ENCODE measurements around the gene MANF.

- no peak for TF ChIP-seq POLR2AphosphoS5 (IDR thresholded peaks at IDR 0.05; ENCODE audit: low read depth, low read length)
- TF ChIP-seq SIN3A (IDR thresholded peaks at IDR 0.05; ENCODE audit: borderline replicate concordance, insufficient read depth, low read length), result no peak
- no peak for TF ChIP-seq FOXP2 (optimal IDR thresholded peaks at IDR 0.05; ENCODE audit: borderline replicate concordance, extremely low read depth, extremely low read length, insufficient read depth)
- TF ChIP-seq, protein P1, sequence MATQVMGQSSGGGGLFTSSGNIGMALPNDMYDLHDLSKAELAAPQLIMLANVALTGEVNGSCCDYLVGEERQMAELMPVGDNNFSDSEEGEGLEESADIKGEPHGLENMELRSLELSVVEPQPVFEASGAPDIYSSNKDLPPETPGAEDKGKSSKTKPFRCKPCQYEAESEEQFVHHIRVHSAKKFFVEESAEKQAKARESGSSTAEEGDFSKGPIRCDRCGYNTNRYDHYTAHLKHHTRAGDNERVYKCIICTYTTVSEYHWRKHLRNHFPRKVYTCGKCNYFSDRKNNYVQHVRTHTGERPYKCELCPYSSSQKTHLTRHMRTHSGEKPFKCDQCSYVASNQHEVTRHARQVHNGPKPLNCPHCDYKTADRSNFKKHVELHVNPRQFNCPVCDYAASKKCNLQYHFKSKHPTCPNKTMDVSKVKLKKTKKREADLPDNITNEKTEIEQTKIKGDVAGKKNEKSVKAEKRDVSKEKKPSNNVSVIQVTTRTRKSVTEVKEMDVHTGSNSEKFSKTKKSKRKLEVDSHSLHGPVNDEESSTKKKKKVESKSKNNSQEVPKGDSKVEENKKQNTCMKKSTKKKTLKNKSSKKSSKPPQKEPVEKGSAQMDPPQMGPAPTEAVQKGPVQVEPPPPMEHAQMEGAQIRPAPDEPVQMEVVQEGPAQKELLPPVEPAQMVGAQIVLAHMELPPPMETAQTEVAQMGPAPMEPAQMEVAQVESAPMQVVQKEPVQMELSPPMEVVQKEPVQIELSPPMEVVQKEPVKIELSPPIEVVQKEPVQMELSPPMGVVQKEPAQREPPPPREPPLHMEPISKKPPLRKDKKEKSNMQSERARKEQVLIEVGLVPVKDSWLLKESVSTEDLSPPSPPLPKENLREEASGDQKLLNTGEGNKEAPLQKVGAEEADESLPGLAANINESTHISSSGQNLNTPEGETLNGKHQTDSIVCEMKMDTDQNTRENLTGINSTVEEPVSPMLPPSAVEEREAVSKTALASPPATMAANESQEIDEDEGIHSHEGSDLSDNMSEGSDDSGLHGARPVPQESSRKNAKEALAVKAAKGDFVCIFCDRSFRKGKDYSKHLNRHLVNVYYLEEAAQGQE (IDR thresholded peaks at IDR 0.05; ENCODE audit: insufficient read depth in 1 of 2, low read depth in 2 of 2, low read length in 2 of 2), result no peak
Measured at GRCh38 chr3:51397392-51397791, 12.3 kb downstream of the MANF start.

Measured in PFSK-1 (cell line).